ENCODE results near the gene RNF217. TPM values are rescaled to one million over a fixed set of nuclear protein-coding genes. Genes with fewer than 3 reads are reported as not detected.

RNF217 gene
- total and polyA plus RNA-seq, 10 of the 15 experiments (the other 5 are each of a cell fraction or from before 2014, with no cell fraction given): under 0.01 to 11.7 (median 0.04) TPM; not detected in 3

GRCh38 chr6:124913056-124913455, 49.2 kb upstream of the RNF217 start:
- SMC1A ChIA-PET (ENCODE audit: uncharacterized antibody, unreplicated experiment): interaction anchor here (2.3 kb wide), 1 partner anchor 16 kb away, joined by 6 read pairs; no protein-coding TSS in a partner anchor
- H3K9ac ChIP-seq (ENCODE audit: control insufficient read depth, insufficient read depth, low read length): no peak overlapping the region
- 0% methylated on average over 1 of the region's 1 CpG for WGBS (ENCODE audit: insufficient coverage, insufficient replicate concordance, low lambda C conversion rate, missing lambda C conversion rate)
- no peaks in the 10 kb centered on the region for H3K9me3 ChIP-seq (replicated peaks; ENCODE audit: control insufficient read depth, insufficient read depth, low read length)
- no peaks in the 10 kb centered on the region for H3K36me3 ChIP-seq (ENCODE audit: control insufficient read depth in 2 of 2, insufficient read depth in 2 of 2, low read length in 1 of 2)
- in situ Hi-C loops (cut with MboI) (no loop called here), intact Hi-C loops (cut with micrococcal nuclease; ENCODE audit: unreplicated experiment) (no loop called here)
- no peaks in the 10 kb centered on the region for H3K27me3 ChIP-seq (replicated peaks in 1 of 2; ENCODE audit: control insufficient read depth in 2 of 2, insufficient read depth in 2 of 2, low read length in 1 of 2)
- ATAC-seq (no peak), FAIRE-seq (no peak), DNase-seq (ENCODE audit: low read depth, low spot score) (no peak)
- no peaks in the 10 kb centered on the region for H4K20me1 ChIP-seq (ENCODE audit: control insufficient read depth, insufficient read depth)
- no peak overlapping the region for H2AFZ ChIP-seq (ENCODE audit: control insufficient read depth, low read depth, low read length)
- no peak overlapping the region for H3K4me3 ChIP-seq
- CTCF ChIA-PET: no interaction called here
- TF ChIP-seq ZNF24 (IDR thresholded peaks at IDR 0.05) (no peak), STAT1 (conservative IDR thresholded peaks at IDR 0.05) (no peak), PBX3 (IDR thresholded peaks at IDR 0.05; ENCODE audit: insufficient replicate concordance, low read depth, low read length) (no peak), CHD1 (IDR thresholded peaks at IDR 0.05; ENCODE audit: low read depth, low read length) (no peak), ZNF274 (IDR thresholded peaks at IDR 0.05; ENCODE audit: insufficient read depth, insufficient read length) (no peak), PRDM15 (CRISPR knock-in tag; IDR thresholded peaks at IDR 0.05) (no peak), ESRRA (IDR thresholded peaks at IDR 0.05; ENCODE audit: low read length) (no peak), HDAC2 (IDR thresholded peaks at IDR 0.05) (no peak), BHLHE40 (IDR thresholded peaks at IDR 0.05; ENCODE audit: borderline replicate concordance in 1 of 2, low read depth in 2 of 2, low read length in 1 of 2) (no peak), NFXL1 (IDR thresholded peaks at IDR 0.05; ENCODE audit: borderline replicate concordance) (no peak), CREM (IDR thresholded peaks at IDR 0.05; ENCODE audit: low read depth) (no peak), EZH2 (IDR thresholded peaks at IDR 0.05; ENCODE audit: borderline replicate concordance, control insufficient read depth, low read depth, low read length) (no peak), NFYB (IDR thresholded peaks at IDR 0.05; ENCODE audit: insufficient read depth, low read depth, low read length) (no peak), NRF1 (conservative IDR thresholded peaks at IDR 0.05; ENCODE audit: low read depth, low read length) (no peak), HSF1 (IDR thresholded peaks at IDR 0.05; ENCODE audit: low read depth, low read length) (no peak), IRF4 (IDR thresholded peaks at IDR 0.05; ENCODE audit: low read depth, low read length) (no peak), PML (IDR thresholded peaks at IDR 0.05; ENCODE audit: low read length) (no peak), CBX3 (IDR thresholded peaks at IDR 0.05; ENCODE audit: borderline replicate concordance, low read depth) (no peak), ZSCAN29 (IDR thresholded peaks at IDR 0.05) (no peak)
- no peaks in the 10 kb centered on the region for H3K4me1 ChIP-seq (ENCODE audit: control insufficient read depth, insufficient read depth, low read length)
- POLR2A ChIA-PET: no interaction called here
- RAD21 ChIA-PET (ENCODE audit: unreplicated experiment): no interaction called here
- no peaks in the 10 kb centered on the region for H3K79me2 ChIP-seq (ENCODE audit: control insufficient read depth, insufficient read depth, low read length)
- H3K4me2 ChIP-seq (ENCODE audit: control insufficient read depth, insufficient read depth): no peak overlapping the region
- no peak overlapping the region for H3K27ac ChIP-seq (ENCODE audit: control insufficient read depth, insufficient read depth)
- no TSS peak for BruUV-seq (replicated peaks)
